ENCODE measurements around the gene BACH2. TPM values are rescaled to one million over a fixed set of nuclear protein-coding genes. Genes with fewer than 3 reads are reported as not detected.
"Not testable (repeated sequence)": the region's sequence is repeated elsewhere in the genome, so short reads cannot be mapped to it uniquely, and the experiment has no call there.

BACH2 gene
- polyA plus RNA-seq, 2 of the 4 experiments (the other 2 are of a cell fraction) = 0.01 to 0.36 TPM

- Histone ChIP-seq H3K4me3 (no peak overlapping the region), H3K27ac (no peak overlapping the region), H3K4me2 (no peak overlapping the region), H3K4me1 (no peaks in the 10 kb centered on the region), H3K9me3 (peaks cover 8% of the 10 kb centered on the region; the same call in 1 of the 3 replicates)
- 65% methylated on average over 1 of the region's 1 CpG for WGBS (ENCODE audit: missing lambda C conversion rate)
- ChIA-PET CTCF (interaction anchor here (0.6 to 1.2 kb wide), 2 partner anchors 87 to 186 kb away, joined by 3 read pairs; no protein-coding TSS in a partner anchor), POLR2A (no interaction called here)
- no peak for TF ChIP-seq MAZ (IDR thresholded peaks at IDR 0.05; ENCODE audit: borderline replicate concordance, low read depth, low read length)
- TF ChIP-seq FOXS1 (CRISPR knock-in tag; IDR thresholded peaks at IDR 0.05) = no peak
- TF ChIP-seq SMC3 (IDR thresholded peaks at IDR 0.05) = no peak
- no peak for TF ChIP-seq EHMT2 (IDR thresholded peaks at IDR 0.05; ENCODE audit: low read depth)
- TF ChIP-seq USF2 (IDR thresholded peaks at IDR 0.05) = no peak
- TF ChIP-seq CBX2 (IDR thresholded peaks at IDR 0.05; ENCODE audit: borderline replicate concordance, low read depth) = no peak
- TF ChIP-seq RFX5 (IDR thresholded peaks at IDR 0.05) = no peak
- TF ChIP-seq NPAS2 (CRISPR knock-in tag; IDR thresholded peaks at IDR 0.05; ENCODE audit: borderline replicate concordance) = no peak
- TF ChIP-seq REST (IDR thresholded peaks at IDR 0.05) = no peak
- no peak for TF ChIP-seq KDM5A (IDR thresholded peaks at IDR 0.05)
- ATAC-seq (no peak), FAIRE-seq (no peak), DNase-seq (ENCODE audit: low read depth in 1 of 2, low spot score in 1 of 2) (no peak)
These were observed 178.6 kb downstream of the BACH2 start for GRCh38 chr6:90118069-90118468.

- H3K27ac ChIP-seq; CTCF ChIA-PET; DNase-seq (ENCODE audit: low read depth in 1 of 2, low spot score in 1 of 2); H3K4me1 ChIP-seq; H3K4me2 ChIP-seq; H3K4me3 ChIP-seq; POLR2A ChIA-PET; H3K9me3 ChIP-seq; ATAC-seq; FAIRE-seq: not testable (repeated sequence)
- WGBS (ENCODE audit: missing lambda C conversion rate) = 8% methylated on average over 3 of the region's 3 CpGs
These were observed 180.5 kb downstream of the BACH2 start for GRCh38 chr6:90116126-90116525.

- POLR2A ChIA-PET = no interaction called here
- Histone ChIP-seq H3K9me3 (peaks cover 8% of the 10 kb centered on the region; the same call in 1 of the 3 replicates), H3K4me1 (no peaks in the 10 kb centered on the region), H3K4me2 (no peak overlapping the region), H3K27ac (no peak overlapping the region), H3K4me3 (no peak overlapping the region)
- ATAC-seq = no peak
- DNase-seq (ENCODE audit: low read depth in 1 of 2, low spot score in 1 of 2) = no peak
- FAIRE-seq = no peak
- CTCF ChIA-PET = no interaction called here
- TF ChIP-seq ZC3H11A (IDR thresholded peaks at IDR 0.05) = no peak
- TF ChIP-seq MAX (IDR thresholded peaks at IDR 0.05) = no peak
- TF ChIP-seq NPAS2 (CRISPR knock-in tag; IDR thresholded peaks at IDR 0.05; ENCODE audit: borderline replicate concordance) = no peak
- no peak for TF ChIP-seq CTCF (IDR thresholded peaks at IDR 0.05)
- no peak for TF ChIP-seq HOXB5 (CRISPR knock-in tag; IDR thresholded peaks at IDR 0.05)
- no peak for TF ChIP-seq HOXA7 (CRISPR knock-in tag; IDR thresholded peaks at IDR 0.05)
- no peak for TF ChIP-seq REST (IDR thresholded peaks at IDR 0.05)
- no peak for TF ChIP-seq CHD4 (IDR thresholded peaks at IDR 0.05; ENCODE audit: borderline replicate concordance)
- no peak for TF ChIP-seq EHMT2 (IDR thresholded peaks at IDR 0.05; ENCODE audit: low read depth)
- TF ChIP-seq KDM5A (IDR thresholded peaks at IDR 0.05) = no peak
- TF ChIP-seq FOXS1 (CRISPR knock-in tag; IDR thresholded peaks at IDR 0.05) = no peak
- TF ChIP-seq ZSCAN20 (CRISPR knock-in tag; IDR thresholded peaks at IDR 0.05) = no peak
- TF ChIP-seq HES2 (IDR thresholded peaks at IDR 0.05) = no peak
- no peak for TF ChIP-seq JUNB (IDR thresholded peaks at IDR 0.05)
- TF ChIP-seq MAFK (IDR thresholded peaks at IDR 0.05; ENCODE audit: partially characterized antibody) = no peak
- no peak for TF ChIP-seq CBX8 (IDR thresholded peaks at IDR 0.05)
These were observed 183.3 kb downstream of the BACH2 start for GRCh38 chr6:90113389-90113788.
